A549 (cell line): Measurements from ENCODE around the gene METRNL. TPM values are rescaled to one million over a fixed set of nuclear protein-coding genes. Genes with fewer than 3 reads are reported as not detected.
A peak's percentile ranks its signal among the peaks of the same experiment; 100 is the strongest.

Source experiments
- ATAC-seq, 2 experiments: fragments of 200-7000 bp in 1 of 2; fragments of >200 bp in 1 of 2; cut with Nextera tagmentation in 1 of 2; cut with Tn5 transposase in 1 of 2; 3 replicates each; pipeline versions ENCODE4 v1.8.0 to v1.9.1; 2018 to 2020; ENCODE audit warnings: mild to moderate bottlenecking in 1 of 2, moderate library complexity in 1 of 2
- CTCF ChIA-PET: fragments of 300-600 bp; sonication (Branson Sonifier 250); formaldehyde crosslinking; extraction: SDS; loops from one replicate; lab custom pipeline; 2021; ENCODE audit warnings: antibody characterized with exemption, inconsistent platforms; lab: Yijun Ruan, JAX
- POLR2A ChIA-PET: fragments of 350-600 bp; formaldehyde crosslinking; extraction: SDS; loops from one replicate; lab custom pipeline; 2021; ENCODE audit warnings: antibody characterized with exemption, inconsistent platforms; lab: Yijun Ruan, JAX
- DNase-seq, 2 experiments: peaks; one replicate each; pipeline versions ENCODE4 v3.0.0 to v3.0.0-alpha.2; 2011 to 2016; ENCODE audit warnings: low read depth in 1 of 2, low spot score in 1 of 2
- FAIRE-seq: peaks from 2 replicates; lab custom pipeline; 2011; peaks lifted over from hg19 to GRCh38; lab: Jason Lieb, UNC
- H3K27ac ChIP-seq, 2 experiments: fragments of >200 bp; sonication (Bioruptor Twin); formaldehyde crosslinking; 3 replicates each; pipeline ENCODE4 v1.5.1; 2016 to 2017
- H3K4me1 ChIP-seq: fragments of >200 bp; sonication (Bioruptor Twin); formaldehyde crosslinking; 3 replicates; pipeline ENCODE4 v1.6.1; 2016
- H3K4me2 ChIP-seq: fragments of >200 bp; sonication (Bioruptor Twin); formaldehyde crosslinking; 3 replicates; pipeline ENCODE4 v1.6.1; 2016
- H3K4me3 ChIP-seq: fragments of >200 bp; sonication (Bioruptor Twin); formaldehyde crosslinking; 3 replicates; pipeline ENCODE4 v1.5.1; 2016
- H3K9me3 ChIP-seq: fragments of >200 bp; sonication (Bioruptor Twin); formaldehyde crosslinking; 3 replicates; pipeline ENCODE4 v1.6.1; 2016
- ATOH8 ChIP-seq: fragments of 250-450 bp; sonication (Bioruptor Pico); IDR thresholded peaks from 2 replicates; pipeline ENCODE4 v1.5.0; 2020; ENCODE audit warnings: low read depth, mild to moderate bottlenecking, moderate library complexity
- CHD2 ChIP-seq: fragments of 150-350 bp; IDR thresholded peaks from 2 replicates; pipeline ENCODE4 v1.6.1; 2014; ENCODE audit warnings: low read length; ENCODE audit not compliant: partially characterized antibody
- ELK1 ChIP-seq: fragments of 150-350 bp; IDR thresholded peaks from 2 replicates; pipeline ENCODE4 v1.6.1; 2014; ENCODE audit warnings: low read depth, mild to moderate bottlenecking, low read length
- EP300 ChIP-seq, 2 experiments: fragments of >200 bp; sonication (Bioruptor Twin); formaldehyde crosslinking; IDR thresholded peaks; 2 replicates in 1 of 2; 3 replicates in 1 of 2; pipeline ENCODE4 v1.6.1; 2016 to 2017
- FOSL2 ChIP-seq, 2 experiments: fragments of 450-650 bp in 1 of 2; fragments of >200 bp in 1 of 2; sonication (Bioruptor Twin) in 1 of 2; formaldehyde crosslinking; IDR thresholded peaks; 2 replicates each; pipeline versions ENCODE4 v1.5.0 to v1.6.1; 2016 to 2020; ENCODE audit warnings: mild to moderate bottlenecking in 1 of 2, moderate library complexity in 1 of 2
- HES2 ChIP-seq: fragments of >200 bp; sonication (Bioruptor Twin); formaldehyde crosslinking; IDR thresholded peaks from 2 replicates; pipeline ENCODE4 v1.6.1; 2016
- HEYL ChIP-seq: fragments of 250-450 bp; sonication (Bioruptor Pico); IDR thresholded peaks from 2 replicates; pipeline ENCODE4 v1.8.0; 2021; ENCODE audit warnings: mild to moderate bottlenecking, moderate library complexity
- HOXA7 ChIP-seq: fragments of 250-450 bp; sonication (Bioruptor Pico); IDR thresholded peaks from 2 replicates; pipeline ENCODE4 v1.5.0; 2020; ENCODE audit warnings: mild to moderate bottlenecking, moderate library complexity
- NPAS2 ChIP-seq: fragments of 250-450 bp; sonication (Bioruptor Pico); IDR thresholded peaks from 2 replicates; pipeline ENCODE4 v1.8.0; 2022; ENCODE audit warnings: mild to moderate bottlenecking, moderate library complexity, borderline replicate concordance
- NR3C1 ChIP-seq: fragments of >200 bp; sonication (Bioruptor Twin); formaldehyde crosslinking; IDR thresholded peaks from 3 replicates; pipeline ENCODE4 v1.6.1; 2017
- POLR2A ChIP-seq: IDR thresholded peaks from 2 replicates; pipeline ENCODE4 v1.6.1; 2012; ENCODE audit warnings: mild to moderate bottlenecking, low read length
- POLR2AphosphoS2 ChIP-seq: conservative IDR thresholded peaks from 2 replicates; pipeline ENCODE4 v1.6.1; 2012; ENCODE audit warnings: low read length, improper control_type of control experiment, inconsistent platforms
- RARB ChIP-seq: fragments of 250-450 bp; sonication (Bioruptor Pico); IDR thresholded peaks from 2 replicates; pipeline ENCODE4 v1.8.0; 2021; ENCODE audit warnings: mild to moderate bottlenecking, moderate library complexity
- RCOR1 ChIP-seq: fragments of 150-350 bp; IDR thresholded peaks from 2 replicates; pipeline ENCODE4 v1.6.1; 2014; ENCODE audit warnings: antibody characterized with exemption, low read length, low read depth
- RFX5 ChIP-seq: fragments of 450-650 bp; IDR thresholded peaks from 2 replicates; pipeline ENCODE4 v1.7.1; 2014; ENCODE audit warnings: antibody characterized with exemption, mild to moderate bottlenecking, moderate library complexity
- SREBF2 ChIP-seq: fragments of 450-650 bp; IDR thresholded peaks from 2 replicates; pipeline ENCODE4 v1.6.1; 2014; ENCODE audit warnings: mild to moderate bottlenecking, moderate library complexity
- USF2 ChIP-seq: fragments of 450-650 bp; IDR thresholded peaks from 2 replicates; pipeline ENCODE4 v1.6.1; 2014; ENCODE audit warnings: antibody characterized with exemption
- ZFP36 ChIP-seq: fragments of 450-650 bp; IDR thresholded peaks from 2 replicates; pipeline ENCODE4 v1.6.1; 2014; ENCODE audit warnings: borderline replicate concordance; ENCODE audit not compliant: partially characterized antibody
- ZSCAN20 ChIP-seq: fragments of 250-450 bp; sonication (Bioruptor Pico); IDR thresholded peaks from 2 replicates; pipeline ENCODE4 v1.8.0; 2022; ENCODE audit warnings: mild to moderate bottlenecking, moderate library complexity
- WGBS: methylation state at CpG from one replicate; pipeline ENCODE4 v1.1.6; 2017; ENCODE audit errors: missing lambda C conversion rate; 5-methylcytosine and 5-hydroxymethylcytosine counted together
- polyA plus RNA-seq, 4 experiments: library from polyadenylated mRNA; depleted of rRNA in 3 of 4; stranded (reverse); fragments of >200 nt; fragmentation: RNase III in 1 of 4; extraction: RNeasy Plus Mini Kit Qiagen cat#74134 plus additional on column Dnase treatment in 1 of 4; gene quantifications; 2 replicates in 3 of 4; 3 replicates in 1 of 4; pipeline ENCODE4 v1.2.3, GENCODE V29; 2011 to 2017

The METRNL gene
- polyA plus RNA-seq, 2 of the 4 experiments (the other 2 are of a cell fraction), result 1.7 to 6.4 TPM

GRCh38 chr17:83071966-83072562 lies 7.3 kb upstream of the METRNL start:
- no peak overlapping the region for H3K27ac ChIP-seq
- TF ChIP-seq ZFP36 (peak; percentile 80), FOSL2 (IDR thresholded peaks at IDR 0.05) (no peak), FOSL2 (CRISPR knock-in tag; IDR thresholded peaks at IDR 0.05) (no peak)
- no peak overlapping the region for H3K4me3 ChIP-seq
- FAIRE-seq (no peak), ATAC-seq (no peak), DNase-seq (no peak)
- peaks cover 9% of the 10 kb centered on the region; the same call in 2 of the 3 replicates for H3K4me1 ChIP-seq
- POLR2A ChIA-PET, result no interaction called here
- no peaks in the 10 kb centered on the region for H3K9me3 ChIP-seq
- WGBS, result 61% methylated on average over 7 of the region's 10 CpGs
- no peak overlapping the region for H3K4me2 ChIP-seq
- CTCF ChIA-PET, result interaction anchor here (0.6 to 1.7 kb wide), 4 partner anchors 8 to 354 kb away, joined by 3 to 6 read pairs (median 4); no protein-coding TSS in a partner anchor

GRCh38 chr17:83072600-83073358 lies 6.6 kb upstream of the METRNL start:
- Histone ChIP-seq H3K9me3 (no peaks in the 10 kb centered on the region), H3K27ac (no peak overlapping the region; a peak in 1 of 6 replicates), H3K4me1 (peaks cover 9% of the 10 kb centered on the region; the same call in 2 of the 3 replicates), H3K4me2 (0 out of 3 replicates have a peak overlapping the region, but pooled peaks have one; percentile 45), H3K4me3 (no peak overlapping the region)
- ATAC-seq (peak in 1 of 2 experiments; percentile 15; a peak in 2 of 6 replicates), FAIRE-seq (no peak), DNase-seq (no peak)
- ChIA-PET CTCF (interaction anchor here (0.6 to 1.7 kb wide), 5 partner anchors 8 to 355 kb away, joined by 3 to 6 read pairs (median 3); no protein-coding TSS in a partner anchor), POLR2A (no interaction called here)
- WGBS, result 90% methylated on average over 18 of the region's 28 CpGs
- TF ChIP-seq ELK1 (no peak), HOXA7 (CRISPR knock-in tag) (no peak), RARB (CRISPR knock-in tag) (no peak), HEYL (CRISPR knock-in tag) (no peak), CHD2 (no peak), RCOR1 (no peak), NPAS2 (no peak)

GRCh38 chr17:83073389-83074063 lies 5.9 kb upstream of the METRNL start:
- H3K4me2 ChIP-seq, result peak overlapping the region; percentile 45
- FAIRE-seq, result no peak

GRCh38 chr17:83074486-83075223 lies 4.8 kb upstream of the METRNL start:
- 85% methylated on average over 34 of the region's 45 CpGs for WGBS
- FAIRE-seq, result no peak
- POLR2A ChIA-PET, result no interaction called here
- DNase-seq, result no peak
- CTCF ChIA-PET, result interaction anchor here (1.4 kb wide), 1 partner anchor 293 kb away, joined by 3 read pairs; no protein-coding TSS in a partner anchor
- H3K27ac ChIP-seq, result no peak overlapping the region
- TF ChIP-seq POLR2AphosphoS2 (no peak), SREBF2 (no peak), RARB (CRISPR knock-in tag) (no peak), ATOH8 (no peak), HES2 (no peak), ZSCAN20 (CRISPR knock-in tag) (no peak), RFX5 (no peak), ELK1 (no peak), HEYL (CRISPR knock-in tag) (no peak), NPAS2 (no peak), USF2 (no peak), RCOR1 (no peak), POLR2A (no peak), EP300 (IDR thresholded peaks at IDR 0.05) (no peak)
- TF ChIP-seq, all 56 proteins: peak for 0
- no peak overlapping the region for H3K4me2 ChIP-seq
- ATAC-seq, result no peak
- no peak overlapping the region for H3K4me3 ChIP-seq
- peaks cover 11% of the 10 kb centered on the region; the same call in 2 of the 3 replicates for H3K4me1 ChIP-seq
- H3K9me3 ChIP-seq, result no peaks in the 10 kb centered on the region

More at GRCh38 chr17:83073389-83074063, 5.9 kb upstream of the METRNL start:
- TF ChIP-seq FOSL2 (IDR thresholded peaks at IDR 0.05) (no peak), FOSL2 (CRISPR knock-in tag; IDR thresholded peaks at IDR 0.05) (0 out of 2 replicates have a peak, but pooled peaks have one; percentile 14), NR3C1 (no peak)
- TF ChIP-seq, all 56 proteins: peak for 1
- DNase-seq (no peak), ATAC-seq (peak; percentile 4 to 20; a peak in 3 of 6 replicates)
- POLR2A ChIA-PET, result no interaction called here
- peaks cover 10% of the 10 kb centered on the region; the same call in 2 of the 3 replicates for H3K4me1 ChIP-seq
- H3K4me3 ChIP-seq, result no peak overlapping the region
- peak overlapping the region in 1 of 2 experiments; percentile 50; a peak in 2 of 6 replicates for H3K27ac ChIP-seq
- CTCF ChIA-PET, result interaction anchor here (1.3 to 1.7 kb wide), 4 partner anchors 9 to 291 kb away, joined by 3 to 6 read pairs (median 4); no protein-coding TSS in a partner anchor
- no peaks in the 10 kb centered on the region for H3K9me3 ChIP-seq
- 54% methylated on average over 15 of the region's 32 CpGs for WGBS
